ENCODE data around the gene GHRHR. TPM values are rescaled to one million over a fixed set of nuclear protein-coding genes. Genes with fewer than 3 reads are reported as not detected.

The GHRHR gene
- total RNA-seq, 2 donors from 2014 or later: 4.4 TPM; not detected in 1

DNA sequence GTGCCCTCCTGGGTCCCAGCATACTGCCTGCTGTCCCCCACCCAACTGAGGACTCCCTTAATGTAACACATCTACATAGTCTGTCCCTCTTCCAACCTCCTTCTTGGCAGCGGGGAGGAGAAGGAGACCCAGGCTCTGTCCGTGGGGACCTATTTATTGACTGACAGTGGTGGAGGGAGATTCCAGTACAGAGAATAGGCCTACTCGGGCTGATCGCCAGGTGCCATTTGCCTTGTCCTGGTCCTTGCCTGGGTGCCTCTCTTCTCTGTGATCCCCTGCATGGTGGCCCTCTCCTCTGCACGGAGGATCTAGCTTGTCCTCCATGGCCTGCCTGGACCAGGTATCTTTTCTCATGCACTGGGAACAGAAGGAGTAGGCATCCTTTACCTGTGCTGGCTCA is 17.0 kb downstream of the GHRHR start:
- TF ChIP-seq POLR2AphosphoS5 (IDR thresholded peaks at IDR 0.05) (no peak), POLR2A (IDR thresholded peaks at IDR 0.05) (no peak)
- TF ChIP-seq, protein P1, sequence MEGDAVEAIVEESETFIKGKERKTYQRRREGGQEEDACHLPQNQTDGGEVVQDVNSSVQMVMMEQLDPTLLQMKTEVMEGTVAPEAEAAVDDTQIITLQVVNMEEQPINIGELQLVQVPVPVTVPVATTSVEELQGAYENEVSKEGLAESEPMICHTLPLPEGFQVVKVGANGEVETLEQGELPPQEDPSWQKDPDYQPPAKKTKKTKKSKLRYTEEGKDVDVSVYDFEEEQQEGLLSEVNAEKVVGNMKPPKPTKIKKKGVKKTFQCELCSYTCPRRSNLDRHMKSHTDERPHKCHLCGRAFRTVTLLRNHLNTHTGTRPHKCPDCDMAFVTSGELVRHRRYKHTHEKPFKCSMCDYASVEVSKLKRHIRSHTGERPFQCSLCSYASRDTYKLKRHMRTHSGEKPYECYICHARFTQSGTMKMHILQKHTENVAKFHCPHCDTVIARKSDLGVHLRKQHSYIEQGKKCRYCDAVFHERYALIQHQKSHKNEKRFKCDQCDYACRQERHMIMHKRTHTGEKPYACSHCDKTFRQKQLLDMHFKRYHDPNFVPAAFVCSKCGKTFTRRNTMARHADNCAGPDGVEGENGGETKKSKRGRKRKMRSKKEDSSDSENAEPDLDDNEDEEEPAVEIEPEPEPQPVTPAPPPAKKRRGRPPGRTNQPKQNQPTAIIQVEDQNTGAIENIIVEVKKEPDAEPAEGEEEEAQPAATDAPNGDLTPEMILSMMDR (IDR thresholded peaks at IDR 0.05): no peak
- Histone ChIP-seq H3K4me1 (replicated peaks) (peaks cover 3% of the 10 kb centered on the region), H3K9me3 (no peaks in the 10 kb centered on the region), H3K27me3 (replicated peaks; ENCODE audit: insufficient read depth) (no peaks in the 10 kb centered on the region), H3K4me3 (no peak overlapping the region), H3K27ac (no peak overlapping the region), H3K36me3 (no peaks in the 10 kb centered on the region)
- 84% methylated on average over 5 of the region's 5 CpGs for WGBS
- no peak for DNase-seq (ENCODE audit: low spot score)
- intact Hi-C loops (cut with DNase I): loop anchor here (10.0 kb wide), 1 partner anchor 654 kb away; no protein-coding TSS in a partner anchor

DNA sequence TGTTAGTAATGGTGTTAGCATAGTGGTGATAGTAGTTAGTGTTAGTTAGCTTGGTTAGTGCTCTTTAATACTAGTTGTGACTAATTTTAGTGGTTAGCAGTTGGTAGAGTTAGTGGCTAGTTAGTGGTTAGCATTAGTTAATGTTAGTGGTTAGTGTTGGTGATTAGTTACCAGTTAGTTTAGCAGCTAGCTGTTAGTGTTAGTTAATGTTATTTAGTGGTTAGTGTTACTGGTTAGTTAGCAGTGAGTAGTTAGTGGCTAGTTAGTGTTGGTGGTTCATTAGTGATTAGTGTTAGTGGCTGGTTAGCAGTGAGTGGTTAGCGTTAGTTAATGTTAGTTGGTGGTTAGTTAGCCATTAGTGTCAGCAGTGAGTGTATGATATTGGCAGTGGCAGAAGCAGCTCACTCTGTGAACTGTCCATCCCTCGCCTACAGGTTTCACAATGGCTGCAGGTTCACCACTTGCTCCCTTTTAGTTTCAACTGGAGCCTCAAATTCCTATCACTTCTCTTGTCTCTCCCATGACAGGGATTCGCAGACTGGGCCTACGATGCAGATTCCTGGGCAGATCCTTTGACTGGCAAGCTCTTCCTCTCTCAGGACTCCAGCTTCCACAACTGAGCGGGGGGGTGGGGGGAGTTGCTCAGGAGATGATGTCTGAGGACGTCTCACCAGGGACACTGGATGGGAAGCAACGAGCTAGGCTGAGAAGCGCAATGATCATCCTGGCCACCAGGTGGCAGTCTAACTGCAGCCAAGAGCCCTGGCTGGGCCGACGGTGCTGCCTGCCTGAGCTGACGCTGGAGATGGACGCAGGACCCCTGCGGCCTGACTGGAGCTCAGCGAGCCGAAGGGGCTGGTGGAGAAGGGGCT is 19.5 kb downstream of the GHRHR start:
- Histone ChIP-seq H3K27ac (no peak overlapping the region), H3K36me3 (no peaks in the 10 kb centered on the region), H3K4me1 (replicated peaks) (peaks cover 3% of the 10 kb centered on the region), H3K4me3 (no peak overlapping the region), H3K9me3 (no peaks in the 10 kb centered on the region), H3K27me3 (replicated peaks; ENCODE audit: insufficient read depth) (no peaks in the 10 kb centered on the region)
- TF ChIP-seq POLR2A (IDR thresholded peaks at IDR 0.05): no peak
- TF ChIP-seq, protein P1 (IDR thresholded peaks at IDR 0.05): peak; percentile 80 to 91 (median 88)
- 7% methylated on average over 15 of the region's 15 CpGs for WGBS
- peak; percentile 73 for DNase-seq (ENCODE audit: low spot score)
- intact Hi-C loops (cut with DNase I): loop anchor here (2.0 to 10.0 kb wide), 2 partner anchors 140 to 652 kb away; no protein-coding TSS in a partner anchor

- TF ChIP-seq POLR2AphosphoS5 (IDR thresholded peaks at IDR 0.05) (no peak), POLR2A (IDR thresholded peaks at IDR 0.05) (no peak)
- TF ChIP-seq, protein P1 (IDR thresholded peaks at IDR 0.05): no peak
Observed at GRCh38 chr7:30983914-30984247, 20.1 kb downstream of the GHRHR start.

GRCh38 chr7:30984359-30985107 is 20.8 kb downstream of the GHRHR start:
- WGBS: 80% methylated on average over 13 of the region's 13 CpGs

More at GRCh38 chr7:30983914-30984247, 20.1 kb downstream of the GHRHR start:
- Histone ChIP-seq H3K27me3 (replicated peaks; ENCODE audit: insufficient read depth) (no peaks in the 10 kb centered on the region), H3K27ac (no peak overlapping the region), H3K9me3 (no peaks in the 10 kb centered on the region), H3K4me1 (replicated peaks) (no peaks in the 10 kb centered on the region), H3K36me3 (no peaks in the 10 kb centered on the region), H3K4me3 (no peak overlapping the region)
- intact Hi-C loops (cut with DNase I): loop anchor here (2.0 to 10.0 kb wide), 2 partner anchors 139 to 651 kb away; no protein-coding TSS in a partner anchor
- 38% methylated on average over 12 of the region's 12 CpGs for WGBS
- DNase-seq (ENCODE audit: low spot score): no peak

More at GRCh38 chr7:30984359-30985107, 20.8 kb downstream of the GHRHR start:
- Histone ChIP-seq H3K4me1 (replicated peaks) (no peaks in the 10 kb centered on the region), H3K27me3 (replicated peaks; ENCODE audit: insufficient read depth) (no peaks in the 10 kb centered on the region), H3K36me3 (no peaks in the 10 kb centered on the region), H3K4me3 (no peak overlapping the region), H3K27ac (no peak overlapping the region), H3K9me3 (no peaks in the 10 kb centered on the region)
- TF ChIP-seq, protein P1 (IDR thresholded peaks at IDR 0.05): no peak
- no peak for TF ChIP-seq POLR2A (IDR thresholded peaks at IDR 0.05)
- TF ChIP-seq POLR2AphosphoS5 (IDR thresholded peaks at IDR 0.05): no peak
- DNase-seq (ENCODE audit: low spot score): no peak
- intact Hi-C loops (cut with DNase I): loop anchor here (10.0 kb wide), 1 partner anchor 650 kb away; no protein-coding TSS in a partner anchor
